Tibial nerve (tissue), 4 donors: ENCODE measurements around the gene MED12. TPM values are rescaled to one million over a fixed set of nuclear protein-coding genes. Genes with fewer than 3 reads are reported as not detected.

ENCODE experiments used
- DNase-seq, 2 donors: peaks; one replicate each; pipeline ENCODE4 v3.0.0-alpha.2; 2019; ENCODE audit warnings: low spot score in 2 of 2
- H3K27ac ChIP-seq, 4 donors: fragments of 200-600 bp; sonication (generic) in 3 of 4; one replicate each; pipeline ENCODE4 v1.5.1; 2017 to 2019; ENCODE audit warnings: mild to moderate bottlenecking in 1 of 4
- H3K27me3 ChIP-seq, 2 donors: fragments of 200-600 bp; sonication (generic) in 1 of 2; one replicate each; pipeline versions ENCODE4 v1.5.1 to v1.6.0; 2017 to 2019
- H3K36me3 ChIP-seq, 3 donors: fragments of 200-600 bp; sonication (generic); one replicate each; pipeline ENCODE4 v1.5.1; 2018 to 2019
- H3K4me1 ChIP-seq, 4 donors: fragments of 200-600 bp; sonication (generic) in 3 of 4; one replicate each; pipeline ENCODE4 v1.5.1; 2017 to 2019
- H3K4me3 ChIP-seq, 4 donors: fragments of 200-600 bp; sonication (generic) in 3 of 4; one replicate each; pipeline ENCODE4 v1.5.1; 2017 to 2019; ENCODE audit warnings: mild to moderate bottlenecking in 1 of 4, moderate library complexity in 1 of 4
- H3K9me3 ChIP-seq, 4 donors: fragments of 200-600 bp; sonication (generic) in 3 of 4; one replicate each; pipeline ENCODE4 v1.5.1; 2017 to 2019
- EP300 ChIP-seq, 2 donors: sonication (generic); formaldehyde crosslinking; IDR thresholded peaks; one replicate each; pipeline ENCODE4 v1.6.1; 2017; ENCODE audit warnings: antibody characterized with exemption in 2 of 2, mild to moderate bottlenecking in 1 of 2
- POLR2A ChIP-seq, 2 donors: fragments of 450-650 bp; IDR thresholded peaks; one replicate each; pipeline ENCODE4 v1.6.1; 2017; ENCODE audit warnings: antibody characterized with exemption in 2 of 2, mild to moderate bottlenecking in 2 of 2, moderate library complexity in 2 of 2
- WGBS, 2 donors: methylation state at CpG; one replicate each; pipeline ENCODE4 v1.1.5; 2018; 5-methylcytosine and 5-hydroxymethylcytosine counted together
- total RNA-seq, 4 donors: library from RNA; depleted of rRNA; stranded (reverse); fragments of >200 nt; gene quantifications; one replicate each; pipeline ENCODE4 v1.1.0, GENCODE V29; 2016
- TF ChIP-seq, protein P1 (sequence below), 5 experiments: fragments of 200-600 bp in 3 of 5; fragments of 450-650 bp in 2 of 5; sonication (generic) in 3 of 5; IDR thresholded peaks; one replicate each; pipeline ENCODE4 v1.5.1; 2016 to 2019; ENCODE audit warnings: antibody characterized with exemption in 5 of 5, mild to moderate bottlenecking in 3 of 5, moderate library complexity in 2 of 5

The MED12 gene
- total RNA-seq, 4 donors from 2014 or later: 30.8 to 65.8 (median 48.3) TPM

DNA sequence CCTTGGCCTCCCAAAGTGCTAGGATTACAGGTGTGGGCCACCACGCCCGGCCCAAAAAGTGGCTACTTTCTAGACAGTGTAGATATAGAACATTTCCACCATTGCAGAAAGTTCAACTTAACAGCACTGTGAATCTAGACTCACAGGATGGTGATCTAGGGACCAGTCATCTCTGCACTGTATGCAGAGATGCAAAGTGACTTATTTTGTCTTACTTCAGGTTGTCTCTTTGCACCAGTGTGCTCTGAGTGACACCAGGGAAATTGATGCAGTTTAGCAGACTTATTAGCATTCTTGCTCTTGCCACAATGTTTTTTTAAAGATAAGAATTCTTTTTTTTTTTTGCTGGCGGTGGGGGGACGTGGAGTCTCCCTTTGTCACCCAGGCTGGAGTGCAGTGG lies 35.6 kb upstream of the MED12 start:
- no peak for DNase-seq
- Histone ChIP-seq H3K27me3 (no peaks in the 10 kb centered on the region), H3K27ac (no peak overlapping the region), H3K4me3 (no peak overlapping the region), H3K4me1 (no peaks in the 10 kb centered on the region), H3K36me3 (no peaks in the 10 kb centered on the region), H3K9me3 (no peaks in the 10 kb centered on the region)
- WGBS, 2 donors: 79 to 86% methylated on average over 2 to 4 of the region's 4 CpGs
- no peak for TF ChIP-seq POLR2A (IDR thresholded peaks at IDR 0.05)
- TF ChIP-seq, protein P1, sequence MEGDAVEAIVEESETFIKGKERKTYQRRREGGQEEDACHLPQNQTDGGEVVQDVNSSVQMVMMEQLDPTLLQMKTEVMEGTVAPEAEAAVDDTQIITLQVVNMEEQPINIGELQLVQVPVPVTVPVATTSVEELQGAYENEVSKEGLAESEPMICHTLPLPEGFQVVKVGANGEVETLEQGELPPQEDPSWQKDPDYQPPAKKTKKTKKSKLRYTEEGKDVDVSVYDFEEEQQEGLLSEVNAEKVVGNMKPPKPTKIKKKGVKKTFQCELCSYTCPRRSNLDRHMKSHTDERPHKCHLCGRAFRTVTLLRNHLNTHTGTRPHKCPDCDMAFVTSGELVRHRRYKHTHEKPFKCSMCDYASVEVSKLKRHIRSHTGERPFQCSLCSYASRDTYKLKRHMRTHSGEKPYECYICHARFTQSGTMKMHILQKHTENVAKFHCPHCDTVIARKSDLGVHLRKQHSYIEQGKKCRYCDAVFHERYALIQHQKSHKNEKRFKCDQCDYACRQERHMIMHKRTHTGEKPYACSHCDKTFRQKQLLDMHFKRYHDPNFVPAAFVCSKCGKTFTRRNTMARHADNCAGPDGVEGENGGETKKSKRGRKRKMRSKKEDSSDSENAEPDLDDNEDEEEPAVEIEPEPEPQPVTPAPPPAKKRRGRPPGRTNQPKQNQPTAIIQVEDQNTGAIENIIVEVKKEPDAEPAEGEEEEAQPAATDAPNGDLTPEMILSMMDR (IDR thresholded peaks at IDR 0.05): no peak
- no peak for TF ChIP-seq EP300 (IDR thresholded peaks at IDR 0.05)

DNA sequence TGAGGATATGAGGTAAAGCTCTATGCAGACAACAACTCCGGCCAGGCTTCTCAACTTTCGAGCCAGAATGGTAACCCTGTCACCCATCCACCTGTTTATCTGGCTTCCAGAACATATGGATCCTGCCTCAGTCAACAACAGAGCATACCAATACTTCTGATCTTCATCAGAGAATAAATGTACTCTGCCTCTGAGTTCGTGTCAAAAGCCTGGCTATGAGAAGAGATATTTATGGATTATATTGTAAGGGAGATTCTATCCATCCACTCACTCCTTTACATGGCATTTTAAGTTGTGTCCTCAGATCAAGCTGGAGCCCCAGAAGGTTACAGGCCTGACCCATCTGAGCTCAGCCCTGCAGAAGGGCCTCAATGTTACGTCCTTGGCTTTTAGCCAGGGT lies 32.5 kb upstream of the MED12 start:
- 33 to 48% methylated on average over 4 of the region's 4 CpGs for WGBS, 2 donors
- Histone ChIP-seq H3K9me3 (no peaks in the 10 kb centered on the region), H3K27me3 (no peaks in the 10 kb centered on the region), H3K4me3 (no peak overlapping the region), H3K36me3 (no peaks in the 10 kb centered on the region), H3K4me1 (no peaks in the 10 kb centered on the region), H3K27ac (no peak overlapping the region)
- TF ChIP-seq POLR2A (IDR thresholded peaks at IDR 0.05) (no peak), EP300 (IDR thresholded peaks at IDR 0.05) (no peak)
- TF ChIP-seq, protein P1 (IDR thresholded peaks at IDR 0.05): no peak
- no peak for DNase-seq

- no peak for DNase-seq
- TF ChIP-seq EP300 (IDR thresholded peaks at IDR 0.05) (no peak), POLR2A (IDR thresholded peaks at IDR 0.05) (no peak)
- TF ChIP-seq, protein P1 (IDR thresholded peaks at IDR 0.05): no peak
- H3K9me3 ChIP-seq: no peaks in the 10 kb centered on the region
- peaks cover 0 to 4% (median 0%) of the 10 kb centered on the region in 4 donors for H3K4me1 ChIP-seq
- WGBS, 2 donors: 62 to 79% methylated on average over 5 of the region's 5 CpGs
- no peak overlapping the region for H3K4me3 ChIP-seq
- no peak overlapping the region for H3K27ac ChIP-seq
- H3K27me3 ChIP-seq: peaks cover 0 to 7% of the 10 kb centered on the region in 2 donors
- no peaks in the 10 kb centered on the region for H3K36me3 ChIP-seq
These were observed 27.1 kb upstream of the MED12 start for GRCh38 chrX:71091263-71091662.

DNA sequence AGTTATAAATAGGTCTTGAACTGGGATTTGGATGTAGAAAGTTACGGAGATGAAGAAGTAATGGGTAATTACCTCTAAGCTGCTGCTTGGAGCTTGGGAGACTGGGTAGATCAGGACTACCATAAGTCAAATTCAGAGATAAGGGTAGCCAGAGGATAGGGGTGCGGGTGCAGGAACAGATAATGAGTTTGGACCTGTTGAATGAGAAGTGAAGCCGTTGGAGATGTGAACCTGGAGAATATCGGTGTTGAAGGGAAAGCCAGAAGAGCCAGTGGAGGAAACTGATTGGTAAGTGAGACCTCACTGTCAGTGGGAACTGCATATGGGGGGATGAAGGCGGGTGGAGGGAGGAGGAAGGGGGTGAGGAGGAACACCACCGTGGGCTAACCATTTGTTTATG lies 23.4 kb upstream of the MED12 start:
- peaks cover 0 to 26% (median 3%) of the 10 kb centered on the region in 4 donors for H3K4me1 ChIP-seq
- H3K4me3 ChIP-seq: peak overlapping the region; percentile 44 to 65 (median 57)
- peaks cover 0 to 7% of the 10 kb centered on the region in 2 donors for H3K27me3 ChIP-seq
- H3K27ac ChIP-seq: peak overlapping the region in 2 of 4 donors; percentile 82 to 89
- H3K36me3 ChIP-seq: no peaks in the 10 kb centered on the region
- 32 to 37% methylated on average over 6 of the region's 6 CpGs for WGBS, 2 donors
- no peak for TF ChIP-seq POLR2A (IDR thresholded peaks at IDR 0.05)
- TF ChIP-seq, protein P1 (IDR thresholded peaks at IDR 0.05): no peak
- TF ChIP-seq EP300 (IDR thresholded peaks at IDR 0.05): no peak
- H3K9me3 ChIP-seq: no peaks in the 10 kb centered on the region
- DNase-seq: no peak

- TF ChIP-seq POLR2A (IDR thresholded peaks at IDR 0.05) (peak in 1 of 2 donors; percentile 15), EP300 (IDR thresholded peaks at IDR 0.05) (peak; percentile 21 to 63)
- TF ChIP-seq, protein P1 (IDR thresholded peaks at IDR 0.05): no peak
- WGBS, 2 donors: 1 to 20% methylated on average over 12 to 29 of the region's 29 CpGs
- Histone ChIP-seq H3K4me1 (peaks cover 0 to 26% (median 3%) of the 10 kb centered on the region in 4 donors), H3K4me3 (peak within 1 kb of the TSS; percentile 44 to 65 (median 57)), H3K27me3 (peaks cover 0 to 7% of the 10 kb centered on the region in 2 donors), H3K9me3 (no peaks in the 10 kb centered on the region), H3K27ac (peak within 1 kb of the TSS; percentile 73 to 89 (median 83)), H3K36me3 (no peaks in the 10 kb centered on the region)
- DNase-seq: peak; percentile 74 to 83
These were observed 22.8 kb upstream of the MED12 start, which contains the start of gene FOXO4 for GRCh38 chrX:71095555-71095980. TSS of gene FOXO4 (plus strand) at chrX:71095851. CDS start at chrX:71096529, 678 bp downstream.
